ENCODE measurements around the gene ARHGEF9.

The ARHGEF9 gene

GRCh38 chrX:63758011-63758410 lies 27.0 kb downstream of the ARHGEF9 start:
- Mint-ChIP-seq H3K4me1 (peaks cover 24% of the 10 kb centered on the region), H3K36me3 (peaks cover 3% of the 10 kb centered on the region), H3K27me3 (no peaks in the 10 kb centered on the region), H3K9me3 (no peaks in the 10 kb centered on the region), H3K4me3 (no peak overlapping the region), H3K27ac (no peak overlapping the region)
- DNase-seq: no peak
- CTCF ChIA-PET: no interaction called here

GRCh38 chrX:63755892-63756291 lies 29.1 kb downstream of the ARHGEF9 start:
- Mint-ChIP-seq H3K27me3 (no peaks in the 10 kb centered on the region), H3K4me1 (peaks cover 31% of the 10 kb centered on the region), H3K4me3 (no peak overlapping the region), H3K36me3 (peaks cover 3% of the 10 kb centered on the region), H3K27ac (no peak overlapping the region), H3K9me3 (no peaks in the 10 kb centered on the region)
- CTCF ChIA-PET: no interaction called here
- no peak for DNase-seq

GRCh38 chrX:63754860-63755579 lies 30.0 kb downstream of the ARHGEF9 start:
- CTCF ChIA-PET: no interaction called here

GRCh38 chrX:63754136-63754859 lies 30.7 kb downstream of the ARHGEF9 start:
- Mint-ChIP-seq H3K4me1 (peaks cover 31% of the 10 kb centered on the region), H3K27ac (peak overlapping the region; percentile 93)

More at GRCh38 chrX:63754860-63755579, 30.0 kb downstream of the ARHGEF9 start:
- peak overlapping the region; percentile 92 for H3K4me3 Mint-ChIP-seq
- no peaks in the 10 kb centered on the region for H3K9me3 Mint-ChIP-seq
- peak; percentile 91 for DNase-seq
- H3K4me1 Mint-ChIP-seq: peaks cover 31% of the 10 kb centered on the region
- H3K27ac Mint-ChIP-seq: peak overlapping the region; percentile 93
- peaks cover 3% of the 10 kb centered on the region for H3K36me3 Mint-ChIP-seq
- no peaks in the 10 kb centered on the region for H3K27me3 Mint-ChIP-seq

GRCh38 chrX:63751481-63751880 lies 33.5 kb downstream of the ARHGEF9 start:
- Mint-ChIP-seq H3K27me3 (no peaks in the 10 kb centered on the region), H3K4me3 (no peak overlapping the region), H3K36me3 (peaks cover 8% of the 10 kb centered on the region), H3K4me1 (peaks cover 45% of the 10 kb centered on the region), H3K9me3 (no peaks in the 10 kb centered on the region), H3K27ac (no peak overlapping the region)
- DNase-seq: no peak
- CTCF ChIA-PET: interaction anchor here (0.6 kb wide), 1 partner anchor 419 kb away, joined by 3 read pairs; no protein-coding TSS in a partner anchor

More at GRCh38 chrX:63754136-63754859, 30.7 kb downstream of the ARHGEF9 start:
- Mint-ChIP-seq H3K4me3 (peak overlapping the region; percentile 92), H3K9me3 (no peaks in the 10 kb centered on the region), H3K36me3 (peaks cover 6% of the 10 kb centered on the region), H3K27me3 (no peaks in the 10 kb centered on the region)
- peak; percentile 47 for DNase-seq
- CTCF ChIA-PET: interaction anchor here (1.5 kb wide), 1 partner anchor 13 kb away, joined by 5 read pairs; no protein-coding TSS in a partner anchor

GRCh38 chrX:63750811-63751210 lies 34.2 kb downstream of the ARHGEF9 start:
- Mint-ChIP-seq H3K36me3 (peaks cover 12% of the 10 kb centered on the region), H3K9me3 (peaks cover 3% of the 10 kb centered on the region), H3K4me1 (peaks cover 48% of the 10 kb centered on the region), H3K4me3 (no peak overlapping the region), H3K27me3 (no peaks in the 10 kb centered on the region), H3K27ac (no peak overlapping the region)
- CTCF ChIA-PET: interaction anchor here (0.6 kb wide), 1 partner anchor 419 kb away, joined by 3 read pairs; no protein-coding TSS in a partner anchor
- DNase-seq: no peak

GRCh38 chrX:63747331-63747730 lies 37.7 kb downstream of the ARHGEF9 start:
- Mint-ChIP-seq H3K36me3 (peaks cover 14% of the 10 kb centered on the region), H3K9me3 (peaks cover 3% of the 10 kb centered on the region), H3K4me3 (no peak overlapping the region), H3K27ac (no peak overlapping the region), H3K4me1 (peaks cover 44% of the 10 kb centered on the region), H3K27me3 (no peaks in the 10 kb centered on the region)
- no peak for DNase-seq
- CTCF ChIA-PET: no interaction called here

GRCh38 chrX:63746715-63747114 lies 38.3 kb downstream of the ARHGEF9 start:
- peaks cover 44% of the 10 kb centered on the region for H3K4me1 Mint-ChIP-seq
- CTCF ChIA-PET: interaction anchor here (1.0 kb wide), 1 partner anchor 15 kb away, joined by 3 read pairs; no protein-coding TSS in a partner anchor
- H3K27ac Mint-ChIP-seq: peak overlapping the region; percentile 92
- H3K36me3 Mint-ChIP-seq: peaks cover 18% of the 10 kb centered on the region
- no peak overlapping the region for H3K4me3 Mint-ChIP-seq
- H3K9me3 Mint-ChIP-seq: peaks cover 3% of the 10 kb centered on the region
- no peaks in the 10 kb centered on the region for H3K27me3 Mint-ChIP-seq
- no peak for DNase-seq

GRCh38 chrX:63746278-63746677 lies 38.7 kb downstream of the ARHGEF9 start:
- Mint-ChIP-seq H3K4me3 (peak overlapping the region; percentile 41), H3K27me3 (no peaks in the 10 kb centered on the region), H3K36me3 (peaks cover 18% of the 10 kb centered on the region), H3K4me1 (peaks cover 46% of the 10 kb centered on the region), H3K27ac (peak overlapping the region; percentile 92), H3K9me3 (peaks cover 3% of the 10 kb centered on the region)
- DNase-seq: peak; percentile 52
- CTCF ChIA-PET: interaction anchor here (1.0 kb wide), 1 partner anchor 16 kb away, joined by 3 read pairs; no protein-coding TSS in a partner anchor

- H3K4me3 Mint-ChIP-seq: no peak overlapping the region
- CTCF ChIA-PET: no interaction called here
- H3K4me1 Mint-ChIP-seq: peaks cover 46% of the 10 kb centered on the region
Observed at GRCh38 chrX:63744850-63745394, 40.1 kb downstream of the ARHGEF9 start.

GRCh38 chrX:63743596-63743995 lies 41.4 kb downstream of the ARHGEF9 start:
- CTCF ChIA-PET: no interaction called here
- Mint-ChIP-seq H3K27ac (no peak overlapping the region), H3K36me3 (peaks cover 15% of the 10 kb centered on the region), H3K4me3 (no peak overlapping the region), H3K9me3 (peaks cover 3% of the 10 kb centered on the region), H3K4me1 (peaks cover 56% of the 10 kb centered on the region), H3K27me3 (no peaks in the 10 kb centered on the region)
- no peak for DNase-seq

More at GRCh38 chrX:63744850-63745394, 40.1 kb downstream of the ARHGEF9 start:
- peaks cover 3% of the 10 kb centered on the region for H3K9me3 Mint-ChIP-seq
- H3K27me3 Mint-ChIP-seq: no peaks in the 10 kb centered on the region
- H3K36me3 Mint-ChIP-seq: peaks cover 18% of the 10 kb centered on the region
- H3K27ac Mint-ChIP-seq: no peak overlapping the region
- no peak for DNase-seq

- Mint-ChIP-seq H3K4me3 (no peak overlapping the region), H3K27me3 (no peaks in the 10 kb centered on the region), H3K9me3 (no peaks in the 10 kb centered on the region), H3K4me1 (peaks cover 40% of the 10 kb centered on the region), H3K27ac (no peak overlapping the region), H3K36me3 (peaks cover 6% of the 10 kb centered on the region)
- no peak for DNase-seq
- CTCF ChIA-PET: interaction anchor here (0.6 to 1.0 kb wide), 2 partner anchors 13 to 22 kb away, joined by 3 to 5 read pairs; no protein-coding TSS in a partner anchor
Observed at GRCh38 chrX:63740382-63740781, 44.6 kb downstream of the ARHGEF9 start.

GRCh38 chrX:63739885-63740284 lies 45.1 kb downstream of the ARHGEF9 start:
- H3K4me1 Mint-ChIP-seq: peaks cover 38% of the 10 kb centered on the region
- no peak overlapping the region for H3K27ac Mint-ChIP-seq
- H3K9me3 Mint-ChIP-seq: no peaks in the 10 kb centered on the region
- no peak overlapping the region for H3K4me3 Mint-ChIP-seq
- CTCF ChIA-PET: interaction anchor here (1.0 kb wide), 1 partner anchor 22 kb away, joined by 3 read pairs; no protein-coding TSS in a partner anchor
- no peak for DNase-seq
- H3K27me3 Mint-ChIP-seq: no peaks in the 10 kb centered on the region
- peaks cover 6% of the 10 kb centered on the region for H3K36me3 Mint-ChIP-seq

- H3K27me3 Mint-ChIP-seq: no peaks in the 10 kb centered on the region
- DNase-seq: no peak
- CTCF ChIA-PET: no interaction called here
- H3K36me3 Mint-ChIP-seq: peaks cover 6% of the 10 kb centered on the region
- no peaks in the 10 kb centered on the region for H3K9me3 Mint-ChIP-seq
- peaks cover 28% of the 10 kb centered on the region for H3K4me1 Mint-ChIP-seq
- H3K27ac Mint-ChIP-seq: no peak overlapping the region
- H3K4me3 Mint-ChIP-seq: no peak overlapping the region
Observed at GRCh38 chrX:63738696-63739095, 46.3 kb downstream of the ARHGEF9 start.

All from activated naive CD4-positive, alpha-beta T cell treated with anti-CD3 and anti-CD28 coated beads, Interleukin-2, amount 10 ng/mL, durations not matched to agents 7 days and 5 days (primary cell).